Hepatocyte (in vitro differentiated cells): ENCODE measurements around the gene ZNF728. TPM values are rescaled to one million over a fixed set of nuclear protein-coding genes. Genes with fewer than 3 reads are reported as not detected.

Experiments used
- DNase-seq: peaks from one replicate; pipeline ENCODE4 v3.0.0-alpha.2; 2016; ENCODE audit warnings: low spot score
- H2AFZ ChIP-seq: fragments of 200-600 bp; sonication (generic); 2 replicates; pipeline ENCODE4 v1.6.0; 2016; ENCODE audit warnings: antibody characterized with exemption, mild to moderate bottlenecking
- H3K27ac ChIP-seq: fragments of 200-600 bp; sonication (generic); 2 replicates; pipeline ENCODE4 v1.5.1; 2016; ENCODE audit warnings: mild to moderate bottlenecking
- H3K27me3 ChIP-seq: fragments of 200-600 bp; sonication (generic); 2 replicates; pipeline ENCODE4 v1.6.1; 2016
- H3K36me3 ChIP-seq: fragments of 200-600 bp; sonication (generic); replicated peaks from 2 replicates; pipeline ENCODE4 v1.5.1; 2016; ENCODE audit warnings: low read depth; ENCODE audit not compliant: insufficient read depth
- H3K4me1 ChIP-seq: fragments of 200-600 bp; sonication (generic); 2 replicates; pipeline ENCODE4 v1.5.1; 2016; ENCODE audit warnings: mild to moderate bottlenecking, moderate library complexity; ENCODE audit not compliant: insufficient read depth
- H3K4me2 ChIP-seq: fragments of 200-600 bp; sonication (generic); 2 replicates; pipeline ENCODE4 v1.6.0; 2016
- H3K4me3 ChIP-seq: fragments of 200-600 bp; sonication (generic); 2 replicates; pipeline ENCODE4 v1.5.1; 2016; ENCODE audit warnings: mild to moderate bottlenecking
- H3K79me2 ChIP-seq: fragments of 200-600 bp; sonication (generic); 2 replicates; pipeline ENCODE4 v1.6.0; 2017; ENCODE audit warnings: mild to moderate bottlenecking
- H3K9me2 ChIP-seq: fragments of 200-600 bp; sonication (generic); replicated peaks from 2 replicates; pipeline ENCODE4 v1.6.0; 2017; ENCODE audit warnings: mild to moderate bottlenecking; ENCODE audit not compliant: insufficient read depth
- H3K9me3 ChIP-seq: fragments of 200-600 bp; sonication (generic); 2 replicates; pipeline ENCODE4 v1.5.1; 2016; ENCODE audit warnings: low read depth, mild to moderate bottlenecking
- H4K20me1 ChIP-seq: fragments of 200-600 bp; sonication (generic); 2 replicates; pipeline ENCODE4 v1.6.0; 2016; ENCODE audit warnings: mild to moderate bottlenecking; ENCODE audit not compliant: insufficient read depth, poor library complexity, severe bottlenecking
- EZH2 ChIP-seq: fragments of 200-600 bp; sonication (generic); IDR thresholded peaks from 2 replicates; pipeline ENCODE4 v1.6.1; 2016; ENCODE audit warnings: antibody characterized with exemption, mild to moderate bottlenecking, borderline replicate concordance
- EZH2phosphoT487 ChIP-seq: fragments of 200-600 bp; sonication (generic); IDR thresholded peaks from one replicate; pipeline ENCODE4 v1.6.1; 2018; ENCODE audit warnings: antibody characterized with exemption, mild to moderate bottlenecking, low read depth, moderate library complexity; ENCODE audit not compliant: unreplicated experiment, severe bottlenecking
- WGBS: methylation state at CpG from one replicate; pipeline ENCODE4 v1.1.6; 2016; ENCODE audit warnings: low lambda C conversion rate; ENCODE audit errors: missing lambda C conversion rate; 5-methylcytosine and 5-hydroxymethylcytosine counted together
- polyA plus RNA-seq: library from polyadenylated mRNA; unstranded; fragments of >200 nt; fragmentation: Nextera tagmentation; extraction: Ambion mirVana; gene quantifications from 2 replicates; pipeline ENCODE4 v1.2.1, GENCODE V29; 2016
- total RNA-seq: library from RNA; depleted of rRNA; stranded (reverse); fragments of >200 nt; gene quantifications from 2 replicates; pipeline ENCODE4 v1.2.3, GENCODE V29; 2014
- TF ChIP-seq, protein P1 (sequence below): fragments of 200-600 bp; sonication (generic); IDR thresholded peaks from 2 replicates; pipeline ENCODE4 v1.5.1; 2016; ENCODE audit warnings: antibody characterized with exemption, mild to moderate bottlenecking; ENCODE audit not compliant: poor library complexity

ZNF728 gene
- total RNA-seq (not detected in 2 replicates), polyA plus RNA-seq (not detected in 2 replicates)

DNA sequence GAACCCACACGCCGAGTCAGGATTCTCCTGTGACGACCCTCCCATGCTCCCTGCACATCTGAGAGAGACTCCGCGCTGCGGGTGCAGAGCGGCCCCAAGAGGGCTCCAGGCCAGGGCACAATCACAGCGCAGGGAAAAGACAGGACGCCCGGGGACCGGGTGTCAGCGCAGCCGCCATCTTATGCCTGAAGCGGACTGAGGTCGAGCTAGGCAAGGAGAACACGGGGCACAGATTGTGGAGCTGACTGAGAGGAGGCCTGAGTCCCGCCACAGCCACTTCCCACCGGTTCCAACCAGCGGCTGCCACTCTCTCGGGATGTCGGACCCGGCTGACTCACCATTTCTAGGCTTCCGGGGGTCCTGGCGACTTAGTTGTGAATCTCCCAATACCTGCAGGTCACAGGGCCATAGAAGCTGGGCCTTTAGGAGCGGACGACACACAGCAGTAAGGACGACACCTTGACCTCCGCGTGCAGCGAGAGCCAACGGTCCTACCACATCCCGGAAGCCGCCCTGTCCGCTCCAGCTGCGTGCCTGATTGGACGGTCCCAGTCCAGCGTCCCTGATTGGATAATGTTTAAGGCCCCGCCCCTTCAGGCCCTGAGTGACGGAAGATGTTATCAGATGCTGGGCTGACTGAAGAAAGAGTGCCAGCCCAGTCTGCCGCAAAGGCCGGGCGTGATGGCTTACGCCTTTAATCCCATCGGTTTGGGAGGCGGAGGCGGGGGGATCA is at the start of gene ZNF728:
Gene ZNF728, minus strand, starts transcription at position 487 of the 733 bp plus-strand sequence. Its CDS starts 146 bp downstream, at position 341.
- no peak for DNase-seq
- Histone ChIP-seq H3K4me1 (no peaks in the 10 kb centered on the region), H3K9me3 (peaks cover 3% of the 10 kb centered on the region)

DNA sequence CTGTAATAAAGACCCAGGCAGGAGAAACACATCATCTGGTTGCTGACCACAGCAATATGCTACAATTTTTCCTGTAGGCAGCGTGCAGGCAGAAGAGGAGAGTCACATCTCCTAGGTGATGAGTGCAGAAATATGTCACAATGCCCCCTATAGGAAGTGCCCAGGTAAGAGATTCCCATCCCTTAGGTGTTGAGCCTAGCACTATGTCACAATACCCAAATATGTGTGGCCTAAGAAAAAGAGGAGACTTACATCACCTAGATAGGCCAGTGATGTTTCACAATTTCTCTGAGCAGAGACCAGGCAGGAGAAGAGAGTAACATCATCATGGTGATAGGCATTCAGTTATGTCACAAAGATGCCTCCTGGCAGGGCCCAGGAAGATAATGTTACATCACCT is 49.4 kb upstream of the ZNF728 start:
- Histone ChIP-seq H3K4me3 (no peak overlapping the region), H3K4me1 (no peaks in the 10 kb centered on the region), H3K4me2 (no peak overlapping the region), H3K79me2 (no peaks in the 10 kb centered on the region), H2AFZ (no peak overlapping the region), H3K9me3 (no peaks in the 10 kb centered on the region), H4K20me1 (no peaks in the 10 kb centered on the region), H3K36me3 (no peaks in the 10 kb centered on the region), H3K27me3 (no peaks in the 10 kb centered on the region), H3K27ac (no peak overlapping the region), H3K9me2 (no peaks in the 10 kb centered on the region)
- DNase-seq, result no peak
- WGBS, result 62% methylated on average over 1 of the region's 1 CpG
- TF ChIP-seq EZH2 (no peak), EZH2phosphoT487 (no peak)
- TF ChIP-seq, protein P1, sequence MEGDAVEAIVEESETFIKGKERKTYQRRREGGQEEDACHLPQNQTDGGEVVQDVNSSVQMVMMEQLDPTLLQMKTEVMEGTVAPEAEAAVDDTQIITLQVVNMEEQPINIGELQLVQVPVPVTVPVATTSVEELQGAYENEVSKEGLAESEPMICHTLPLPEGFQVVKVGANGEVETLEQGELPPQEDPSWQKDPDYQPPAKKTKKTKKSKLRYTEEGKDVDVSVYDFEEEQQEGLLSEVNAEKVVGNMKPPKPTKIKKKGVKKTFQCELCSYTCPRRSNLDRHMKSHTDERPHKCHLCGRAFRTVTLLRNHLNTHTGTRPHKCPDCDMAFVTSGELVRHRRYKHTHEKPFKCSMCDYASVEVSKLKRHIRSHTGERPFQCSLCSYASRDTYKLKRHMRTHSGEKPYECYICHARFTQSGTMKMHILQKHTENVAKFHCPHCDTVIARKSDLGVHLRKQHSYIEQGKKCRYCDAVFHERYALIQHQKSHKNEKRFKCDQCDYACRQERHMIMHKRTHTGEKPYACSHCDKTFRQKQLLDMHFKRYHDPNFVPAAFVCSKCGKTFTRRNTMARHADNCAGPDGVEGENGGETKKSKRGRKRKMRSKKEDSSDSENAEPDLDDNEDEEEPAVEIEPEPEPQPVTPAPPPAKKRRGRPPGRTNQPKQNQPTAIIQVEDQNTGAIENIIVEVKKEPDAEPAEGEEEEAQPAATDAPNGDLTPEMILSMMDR, result no peak

More for the DNA sequence above, at the start of gene ZNF728:
- Histone ChIP-seq H3K9me2 (no peaks in the 10 kb centered on the region), H3K4me2 (no peak within 1 kb of the TSS), H3K27me3 (no peaks in the 10 kb centered on the region), H3K27ac (no peak within 1 kb of the TSS), H2AFZ (no peak within 1 kb of the TSS), H3K4me3 (no peak within 1 kb of the TSS), H4K20me1 (no peaks in the 10 kb centered on the region), H3K36me3 (no peaks in the 10 kb centered on the region), H3K79me2 (no peaks in the 10 kb centered on the region)
- TF ChIP-seq, protein P1, result no peak
- TF ChIP-seq EZH2 (no peak), EZH2phosphoT487 (no peak)
- 90% methylated on average over 46 of the region's 46 CpGs for WGBS

DNA sequence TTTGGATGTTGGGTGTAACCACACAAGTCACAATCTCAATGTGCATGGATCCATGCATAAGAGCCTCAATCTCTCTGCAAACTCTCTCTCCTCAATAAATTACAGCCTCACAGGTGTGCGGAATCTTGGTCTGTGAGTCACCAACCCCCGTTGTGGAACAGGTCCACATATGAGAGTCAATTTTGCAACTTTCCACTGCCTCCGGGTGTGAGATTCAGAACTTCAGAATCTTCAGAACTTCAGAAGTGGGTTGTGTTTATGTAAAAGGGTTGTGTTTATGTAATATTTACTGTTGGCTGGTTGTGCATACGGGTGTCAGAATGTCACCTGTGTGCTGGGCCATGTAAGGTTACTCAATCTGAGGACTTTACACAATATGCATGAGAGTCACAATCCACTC is 46.3 kb upstream of the ZNF728 start:
- WGBS, result 66% methylated on average over 4 of the region's 4 CpGs
- no peaks in the 10 kb centered on the region for H3K27me3 ChIP-seq
- no peak overlapping the region for H3K4me3 ChIP-seq
- H3K4me2 ChIP-seq, result no peak overlapping the region
- no peak overlapping the region for H2AFZ ChIP-seq
- H3K79me2 ChIP-seq, result no peaks in the 10 kb centered on the region
- no peak for TF ChIP-seq EZH2
- TF ChIP-seq EZH2phosphoT487, result no peak
- TF ChIP-seq, protein P1, result no peak
- no peaks in the 10 kb centered on the region for H3K4me1 ChIP-seq
- DNase-seq, result no peak
- H3K9me2 ChIP-seq, result no peaks in the 10 kb centered on the region
- H3K36me3 ChIP-seq, result no peaks in the 10 kb centered on the region
- no peaks in the 10 kb centered on the region for H4K20me1 ChIP-seq
- no peak overlapping the region for H3K27ac ChIP-seq
- no peaks in the 10 kb centered on the region for H3K9me3 ChIP-seq
